HepG2 (cell line): ENCODE measurements around the gene LMNTD1.

Source experiments
- CTCF ChIP-seq: sonication (generic); formaldehyde crosslinking; IDR thresholded peaks from 2 replicates; pipeline ENCODE4 v1.5.0; 2020; ENCODE audit warnings: mild to moderate bottlenecking, missing genetic modification reagents, moderate library complexity
- ELF1 ChIP-seq: sonication (generic); formaldehyde crosslinking; IDR thresholded peaks from 2 replicates; pipeline ENCODE4 v1.4.0; 2020; ENCODE audit warnings: missing genetic modification reagents
- HCFC1 ChIP-seq: fragments of 150-350 bp; IDR thresholded peaks from 2 replicates; pipeline ENCODE4 v1.6.1; 2014; ENCODE audit warnings: low read depth, low read length
- NRL ChIP-seq: sonication (generic); formaldehyde crosslinking; IDR thresholded peaks from 2 replicates; pipeline ENCODE4 v1.5.0; 2020; ENCODE audit warnings: missing genetic modification reagents, mild to moderate bottlenecking, moderate library complexity, borderline replicate concordance
- POLR2A ChIP-seq, 2 experiments: IDR thresholded peaks; 2 replicates each; pipeline ENCODE4 v1.6.1; 2011; ENCODE audit warnings: low read depth in 2 of 2, low read length in 2 of 2, mild to moderate bottlenecking in 1 of 2, moderate library complexity in 1 of 2; ENCODE audit not compliant: insufficient read depth in 1 of 2
- SNAPC2 ChIP-seq: sonication (generic); formaldehyde crosslinking; IDR thresholded peaks from 2 replicates; pipeline ENCODE4 v1.8.1; 2022; ENCODE audit warnings: mild to moderate bottlenecking, missing genetic modification reagents
- ZNF546 ChIP-seq: sonication (generic); formaldehyde crosslinking; conservative IDR thresholded peaks from 2 replicates; pipeline ENCODE4 v1.8.1; 2023; ENCODE audit warnings: mild to moderate bottlenecking, missing genetic modification reagents
- ZNF607 ChIP-seq: sonication (generic); formaldehyde crosslinking; IDR thresholded peaks from 2 replicates; pipeline ENCODE4 v1.5.1; 2020; ENCODE audit warnings: missing genetic modification reagents, mild to moderate bottlenecking, borderline replicate concordance
- TF ChIP-seq, protein P1 (sequence below): sonication (generic); formaldehyde crosslinking; IDR thresholded peaks from 2 replicates; pipeline ENCODE4 v1.4.0; 2020; ENCODE audit warnings: missing genetic modification reagents
- TF ChIP-seq, protein P2 (sequence below): sonication (generic); formaldehyde crosslinking; conservative IDR thresholded peaks from 2 replicates; pipeline ENCODE4 v1.4.0; 2020; ENCODE audit warnings: missing genetic modification reagents

- TF ChIP-seq NRL (CRISPR knock-in tag) (no peak), CTCF (CRISPR knock-in tag) (no peak), ELF1 (no peak), ZNF607 (no peak), POLR2A (IDR thresholded peaks at IDR 0.05; ENCODE audit: insufficient read depth in 1 of 2, low read depth in 2 of 2, low read length in 2 of 2) (no peak), ZNF546 (CRISPR knock-in tag) (no peak), HCFC1 (no peak), SNAPC2 (CRISPR knock-in tag) (no peak)
- TF ChIP-seq, protein P1, sequence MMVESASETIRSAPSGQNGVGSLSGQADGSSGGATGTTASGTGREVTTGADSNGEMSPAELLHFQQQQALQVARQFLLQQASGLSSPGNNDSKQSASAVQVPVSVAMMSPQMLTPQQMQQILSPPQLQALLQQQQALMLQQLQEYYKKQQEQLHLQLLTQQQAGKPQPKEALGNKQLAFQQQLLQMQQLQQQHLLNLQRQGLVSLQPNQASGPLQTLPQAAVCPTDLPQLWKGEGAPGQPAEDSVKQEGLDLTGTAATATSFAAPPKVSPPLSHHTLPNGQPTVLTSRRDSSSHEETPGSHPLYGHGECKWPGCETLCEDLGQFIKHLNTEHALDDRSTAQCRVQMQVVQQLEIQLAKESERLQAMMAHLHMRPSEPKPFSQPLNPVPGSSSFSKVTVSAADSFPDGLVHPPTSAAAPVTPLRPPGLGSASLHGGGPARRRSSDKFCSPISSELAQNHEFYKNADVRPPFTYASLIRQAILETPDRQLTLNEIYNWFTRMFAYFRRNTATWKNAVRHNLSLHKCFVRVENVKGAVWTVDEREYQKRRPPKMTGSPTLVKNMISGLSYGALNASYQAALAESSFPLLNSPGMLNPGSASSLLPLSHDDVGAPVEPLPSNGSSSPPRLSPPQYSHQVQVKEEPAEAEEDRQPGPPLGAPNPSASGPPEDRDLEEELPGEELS (CRISPR knock-in tag), result no peak
- TF ChIP-seq, protein P2, sequence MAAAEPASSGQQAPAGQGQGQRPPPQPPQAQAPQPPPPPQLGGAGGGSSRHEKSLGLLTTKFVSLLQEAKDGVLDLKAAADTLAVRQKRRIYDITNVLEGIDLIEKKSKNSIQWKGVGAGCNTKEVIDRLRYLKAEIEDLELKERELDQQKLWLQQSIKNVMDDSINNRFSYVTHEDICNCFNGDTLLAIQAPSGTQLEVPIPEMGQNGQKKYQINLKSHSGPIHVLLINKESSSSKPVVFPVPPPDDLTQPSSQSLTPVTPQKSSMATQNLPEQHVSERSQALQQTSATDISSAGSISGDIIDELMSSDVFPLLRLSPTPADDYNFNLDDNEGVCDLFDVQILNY, result no peak
Measured at GRCh38 chr12:25491396-25492325, 61.4 kb downstream of the LMNTD1 start.
